Measurements from ENCODE around the gene RELN.

DNA sequence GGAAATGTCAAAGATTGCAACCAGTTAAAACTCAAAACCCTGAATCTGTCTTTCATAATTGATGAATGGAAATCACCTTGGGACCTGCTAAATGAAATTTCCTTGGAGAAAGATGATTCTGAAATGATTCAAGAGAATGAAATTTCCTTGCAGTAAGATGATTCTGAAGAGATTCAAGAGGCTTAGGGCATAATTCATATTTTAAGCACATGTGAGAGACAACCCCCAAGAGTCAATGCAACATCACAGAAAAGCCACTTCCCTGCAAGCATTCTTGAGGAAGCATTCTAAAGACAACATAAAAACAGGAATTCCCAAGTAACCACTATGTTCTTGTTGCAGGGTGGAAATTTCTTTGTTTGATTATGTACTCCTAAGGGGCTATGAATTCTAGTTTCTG lies 113.7 kb downstream of the RELN start:
- TF ChIP-seq POLR2A (IDR thresholded peaks at IDR 0.05; ENCODE audit: extremely low read depth, insufficient read length), result no peak
- TF ChIP-seq, protein P1, sequence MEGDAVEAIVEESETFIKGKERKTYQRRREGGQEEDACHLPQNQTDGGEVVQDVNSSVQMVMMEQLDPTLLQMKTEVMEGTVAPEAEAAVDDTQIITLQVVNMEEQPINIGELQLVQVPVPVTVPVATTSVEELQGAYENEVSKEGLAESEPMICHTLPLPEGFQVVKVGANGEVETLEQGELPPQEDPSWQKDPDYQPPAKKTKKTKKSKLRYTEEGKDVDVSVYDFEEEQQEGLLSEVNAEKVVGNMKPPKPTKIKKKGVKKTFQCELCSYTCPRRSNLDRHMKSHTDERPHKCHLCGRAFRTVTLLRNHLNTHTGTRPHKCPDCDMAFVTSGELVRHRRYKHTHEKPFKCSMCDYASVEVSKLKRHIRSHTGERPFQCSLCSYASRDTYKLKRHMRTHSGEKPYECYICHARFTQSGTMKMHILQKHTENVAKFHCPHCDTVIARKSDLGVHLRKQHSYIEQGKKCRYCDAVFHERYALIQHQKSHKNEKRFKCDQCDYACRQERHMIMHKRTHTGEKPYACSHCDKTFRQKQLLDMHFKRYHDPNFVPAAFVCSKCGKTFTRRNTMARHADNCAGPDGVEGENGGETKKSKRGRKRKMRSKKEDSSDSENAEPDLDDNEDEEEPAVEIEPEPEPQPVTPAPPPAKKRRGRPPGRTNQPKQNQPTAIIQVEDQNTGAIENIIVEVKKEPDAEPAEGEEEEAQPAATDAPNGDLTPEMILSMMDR (IDR thresholded peaks at IDR 0.05; ENCODE audit: low read depth, low read length), result no peak
- TF ChIP-seq, protein P2, sequence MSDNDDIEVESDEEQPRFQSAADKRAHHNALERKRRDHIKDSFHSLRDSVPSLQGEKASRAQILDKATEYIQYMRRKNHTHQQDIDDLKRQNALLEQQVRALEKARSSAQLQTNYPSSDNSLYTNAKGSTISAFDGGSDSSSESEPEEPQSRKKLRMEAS (IDR thresholded peaks at IDR 0.05; ENCODE audit: low read depth, low read length), result no peak
- no peak for TF ChIP-seq MYC (IDR thresholded peaks at IDR 0.05; ENCODE audit: low read depth, low read length)
